ENCODE measurements around the gene FOXF1. TPM values are rescaled to one million over a fixed set of nuclear protein-coding genes. Genes with fewer than 3 reads are reported as not detected.

Gene FOXF1
- total RNA-seq, 1 donor from 2014 or later: 4.2 TPM

- DNase-seq (ENCODE audit: low spot score): no peak
These were observed 17.9 kb upstream of the FOXF1 start for GRCh38 chr16:86492267-86492960.

GRCh38 chr16:86492961-86493629 lies 17.2 kb upstream of the FOXF1 start:
- DNase-seq (ENCODE audit: low spot score): no peak

GRCh38 chr16:86494039-86494564 lies 16.2 kb upstream of the FOXF1 start:
- no peak for DNase-seq (ENCODE audit: low spot score)

GRCh38 chr16:86494565-86495356 lies 15.6 kb upstream of the FOXF1 start:
- no peak for DNase-seq (ENCODE audit: low spot score)

GRCh38 chr16:86495357-86495701 lies 15.0 kb upstream of the FOXF1 start:
- no peak for DNase-seq (ENCODE audit: low spot score)

GRCh38 chr16:86495756-86496261 lies 14.5 kb upstream of the FOXF1 start:
- DNase-seq (ENCODE audit: low spot score): no peak

GRCh38 chr16:86496262-86496928 lies 13.9 kb upstream of the FOXF1 start:
- DNase-seq (ENCODE audit: low spot score): no peak

- no peak for DNase-seq (ENCODE audit: low spot score)
These were observed 13.3 kb upstream of the FOXF1 start for GRCh38 chr16:86496929-86497461.

GRCh38 chr16:86497551-86498021 lies 12.7 kb upstream of the FOXF1 start:
- no peak for DNase-seq (ENCODE audit: low spot score)

GRCh38 chr16:86498155-86498670 lies 12.1 kb upstream of the FOXF1 start:
- no peak for DNase-seq (ENCODE audit: low spot score)

- DNase-seq (ENCODE audit: low spot score): no peak
These were observed 11.5 kb upstream of the FOXF1 start for GRCh38 chr16:86498671-86499439.

- no peak for DNase-seq (ENCODE audit: low spot score)
These were observed 10.9 kb upstream of the FOXF1 start for GRCh38 chr16:86499440-86499786.

- no peak for DNase-seq (ENCODE audit: low spot score)
These were observed 10.2 kb upstream of the FOXF1 start for GRCh38 chr16:86499889-86500707.

GRCh38 chr16:86500708-86501510 lies 9.4 kb upstream of the FOXF1 start:
- DNase-seq (ENCODE audit: low spot score): no peak

GRCh38 chr16:86501989-86502855 lies 8.1 kb upstream of the FOXF1 start:
- DNase-seq (ENCODE audit: low spot score): no peak

GRCh38 chr16:86502856-86503748 lies 7.2 kb upstream of the FOXF1 start:
- DNase-seq (ENCODE audit: low spot score): no peak
